Neuronal stem cell (in vitro differentiated cells): ENCODE measurements around the gene ARHGAP42.
A peak's percentile ranks its signal among the peaks of the same experiment; 100 is the strongest.

Experiments
- DNase-seq: peaks from one replicate; pipeline ENCODE4 v3.0.0-alpha.2; 2013; ENCODE audit warnings: low spot score
- H2AFZ ChIP-seq: one replicate; pipeline ENCODE4 v1.6.1; 2013; ENCODE audit warnings: mild to moderate bottlenecking, low read length, inconsistent platforms
- H2AK5ac ChIP-seq: 2 replicates; pipeline ENCODE4 v1.6.1; 2013; ENCODE audit warnings: low read depth, mild to moderate bottlenecking, inconsistent platforms, low read length, moderate library complexity, mixed read lengths
- H2BK120ac ChIP-seq: 2 replicates; pipeline ENCODE4 v1.6.1; 2013; ENCODE audit warnings: low read depth, mild to moderate bottlenecking, inconsistent platforms, low read length, moderate library complexity, mixed read lengths
- H2BK12ac ChIP-seq: one replicate; pipeline ENCODE4 v1.6.1; 2013; ENCODE audit warnings: low read length, inconsistent platforms
- H2BK15ac ChIP-seq: 2 replicates; pipeline ENCODE4 v1.6.1; 2013; ENCODE audit warnings: mild to moderate bottlenecking, low read length, inconsistent platforms, mixed read lengths
- H2BK5ac ChIP-seq: one replicate; pipeline ENCODE4 v1.6.1; 2013; ENCODE audit warnings: inconsistent platforms, mild to moderate bottlenecking, low read length, moderate library complexity
- H3K14ac ChIP-seq: one replicate; pipeline ENCODE4 v1.6.1; 2013; ENCODE audit warnings: low read length, inconsistent platforms
- H3K18ac ChIP-seq: 2 replicates; pipeline ENCODE4 v1.6.1; 2013; ENCODE audit warnings: low read length, inconsistent platforms
- H3K23ac ChIP-seq: 2 replicates; pipeline ENCODE4 v1.6.1; 2013; ENCODE audit warnings: low read depth, mild to moderate bottlenecking, mixed read lengths, low read length, inconsistent platforms; ENCODE audit not compliant: poor library complexity
- H3K27ac ChIP-seq: replicated peaks from 3 replicates; pipeline ENCODE4 v1.5.1; 2013; ENCODE audit warnings: low read length, inconsistent platforms
- H3K27me3 ChIP-seq, 3 experiments: 2 replicates each; pipeline ENCODE4 v1.6.1; 2013; ENCODE audit warnings: low read length in 3 of 3, mild to moderate bottlenecking in 2 of 3, inconsistent platforms in 1 of 3, low read depth in 1 of 3, mixed read lengths in 1 of 3, moderate library complexity in 1 of 3; ENCODE audit not compliant: control insufficient read depth in 3 of 3, insufficient read depth in 3 of 3
- H3K36me3 ChIP-seq, 2 donors: replicated peaks in 1 of 2; 2 replicates each; pipeline ENCODE4 v1.6.1; 2013; ENCODE audit warnings: low read length in 2 of 2; ENCODE audit not compliant: control insufficient read depth in 2 of 2, insufficient read depth in 2 of 2
- H3K4ac ChIP-seq: 2 replicates; pipeline ENCODE4 v1.6.1; 2013; ENCODE audit warnings: inconsistent platforms, mild to moderate bottlenecking, low read length, moderate library complexity
- H3K4me1 ChIP-seq, 2 donors: 1 replicate in 1 of 2; 2 replicates in 1 of 2; pipeline ENCODE4 v1.6.1; 2013; ENCODE audit warnings: low read length in 2 of 2, low read depth in 1 of 2; ENCODE audit not compliant: control insufficient read depth in 2 of 2, insufficient read depth in 1 of 2
- H3K4me2 ChIP-seq: one replicate; pipeline ENCODE4 v1.6.1; 2013; ENCODE audit warnings: mild to moderate bottlenecking, low read length, inconsistent platforms; ENCODE audit not compliant: insufficient read depth, poor library complexity, severe bottlenecking
- H3K4me3 ChIP-seq, 2 donors: 2 replicates each; pipeline ENCODE4 v1.5.1; 2013; ENCODE audit warnings: low read length in 2 of 2, mild to moderate bottlenecking in 2 of 2, inconsistent platforms in 1 of 2, moderate library complexity in 1 of 2
- H3K79me1 ChIP-seq: one replicate; pipeline ENCODE4 v1.6.1; 2013; ENCODE audit warnings: low read depth, mild to moderate bottlenecking, inconsistent platforms, low read length, moderate library complexity
- H3K9ac ChIP-seq: one replicate; pipeline ENCODE4 v1.6.1; 2013; ENCODE audit warnings: mild to moderate bottlenecking, low read depth, low read length, inconsistent platforms; ENCODE audit not compliant: poor library complexity
- H3K9me3 ChIP-seq, 2 donors: replicated peaks in 1 of 2; 2 replicates each; pipeline versions ENCODE3 to v1.6.1; 2013; ENCODE audit warnings: low read length in 2 of 2, mild to moderate bottlenecking in 2 of 2, inconsistent platforms in 1 of 2, low read depth in 1 of 2, mixed read lengths in 1 of 2, moderate library complexity in 1 of 2; ENCODE audit not compliant: control insufficient read depth in 2 of 2, insufficient read depth in 1 of 2
- H4K8ac ChIP-seq: one replicate; pipeline ENCODE4 v1.6.1; 2013; ENCODE audit warnings: low read depth, mild to moderate bottlenecking, inconsistent platforms, low read length, moderate library complexity
- H4K91ac ChIP-seq: one replicate; pipeline ENCODE4 v1.6.1; 2013; ENCODE audit warnings: low read length, low read depth, mild to moderate bottlenecking, inconsistent platforms; ENCODE audit not compliant: poor library complexity
- WGBS, 2 donors: extraction: QIAGEN DNeasy Blood & Tissue Kit; methylation state at CpG; one replicate each; pipeline ENCODE4 v1.1.7; 2013; ENCODE audit warnings: missing lambda C conversion rate in 2 of 2, mixed read lengths in 1 of 2; ENCODE audit not compliant: insufficient read length in 2 of 2, insufficient replicate concordance in 1 of 2; ENCODE audit errors: extremely low coverage in 2 of 2; 5-methylcytosine and 5-hydroxymethylcytosine counted together

ARHGAP42 gene

GRCh38 chr11:100941033-100941432 lies 253.9 kb downstream of the ARHGAP42 start:
- Histone ChIP-seq H3K18ac (no peak overlapping the region), H3K79me1 (no peaks in the 10 kb centered on the region), H2AK5ac (no peak overlapping the region), H3K4me2 (no peak overlapping the region), H4K8ac (no peak overlapping the region), H4K91ac (no peak overlapping the region), H3K27ac (no peak overlapping the region), H2BK15ac (no peak overlapping the region), H3K4me3 (no peak overlapping the region), H3K9me3 (no peaks in the 10 kb centered on the region), H3K14ac (no peak overlapping the region), H2BK5ac (no peak overlapping the region), H2BK12ac (no peak overlapping the region), H2AFZ (peak overlapping the region; percentile 24), H3K36me3 (no peaks in the 10 kb centered on the region), H3K23ac (no peak overlapping the region), H2BK120ac (no peak overlapping the region), H3K4ac (no peak overlapping the region), H3K9ac (no peak overlapping the region), H3K4me1 (peaks cover 0 to 8% of the 10 kb centered on the region in 2 donors), H3K27me3 (no peaks in the 10 kb centered on the region)
- no peak for DNase-seq
- no CpG with 5 or more reads among the region's 2 CpGs for WGBS, 2 donors

- no peak overlapping the region for H3K18ac ChIP-seq
- H2BK5ac ChIP-seq: no peak overlapping the region
- H2BK15ac ChIP-seq: no peak overlapping the region
- H3K4me3 ChIP-seq: no peak overlapping the region
- no CpG with 5 or more reads among the region's 4 CpGs for WGBS, 2 donors
- no peak overlapping the region for H4K91ac ChIP-seq
- no peaks in the 10 kb centered on the region for H3K36me3 ChIP-seq
- H3K4me1 ChIP-seq: peaks cover 0 to 8% of the 10 kb centered on the region in 2 donors
- no peak overlapping the region for H3K9ac ChIP-seq
- no peak overlapping the region for H2BK120ac ChIP-seq
- no peak overlapping the region for H2AK5ac ChIP-seq
- no peaks in the 10 kb centered on the region for H3K9me3 ChIP-seq
- H3K27ac ChIP-seq: no peak overlapping the region
- no peak overlapping the region for H2AFZ ChIP-seq
- H3K27me3 ChIP-seq: no peaks in the 10 kb centered on the region
- H3K79me1 ChIP-seq: no peaks in the 10 kb centered on the region
- no peak for DNase-seq
- H2BK12ac ChIP-seq: no peak overlapping the region
- no peak overlapping the region for H4K8ac ChIP-seq
- no peak overlapping the region for H3K23ac ChIP-seq
- H3K4me2 ChIP-seq: no peak overlapping the region
- no peak overlapping the region for H3K4ac ChIP-seq
- H3K14ac ChIP-seq: no peak overlapping the region
Observed at GRCh38 chr11:100942016-100942415, 254.9 kb downstream of the ARHGAP42 start.

GRCh38 chr11:100948936-100949335 lies 261.8 kb downstream of the ARHGAP42 start:
- no peak overlapping the region for H2BK12ac ChIP-seq
- H3K4me1 ChIP-seq: no peaks in the 10 kb centered on the region
- H4K91ac ChIP-seq: no peak overlapping the region
- H3K27me3 ChIP-seq: no peaks in the 10 kb centered on the region
- no CpG with 5 or more reads among the region's 2 CpGs for WGBS, 2 donors
- no peaks in the 10 kb centered on the region for H3K79me1 ChIP-seq
- no peak for DNase-seq
- H3K9ac ChIP-seq: no peak overlapping the region
- no peak overlapping the region for H2BK15ac ChIP-seq
- H3K4me3 ChIP-seq: no peak overlapping the region
- no peak overlapping the region for H2BK120ac ChIP-seq
- no peak overlapping the region for H3K23ac ChIP-seq
- no peak overlapping the region for H2AK5ac ChIP-seq
- no peak overlapping the region for H3K27ac ChIP-seq
- no peak overlapping the region for H4K8ac ChIP-seq
- no peak overlapping the region for H2AFZ ChIP-seq
- H3K18ac ChIP-seq: no peak overlapping the region
- H3K9me3 ChIP-seq: no peaks in the 10 kb centered on the region
- no peak overlapping the region for H3K4ac ChIP-seq
- no peak overlapping the region for H2BK5ac ChIP-seq
- no peak overlapping the region for H3K14ac ChIP-seq
- H3K36me3 ChIP-seq: no peaks in the 10 kb centered on the region
- no peak overlapping the region for H3K4me2 ChIP-seq

GRCh38 chr11:100949443-100949842 lies 262.4 kb downstream of the ARHGAP42 start:
- Histone ChIP-seq H3K4ac (no peak overlapping the region), H3K36me3 (no peaks in the 10 kb centered on the region), H3K14ac (no peak overlapping the region), H2BK15ac (no peak overlapping the region), H3K23ac (no peak overlapping the region), H3K27ac (no peak overlapping the region), H3K9ac (no peak overlapping the region), H2AFZ (no peak overlapping the region), H4K91ac (no peak overlapping the region), H3K4me1 (no peaks in the 10 kb centered on the region), H2AK5ac (no peak overlapping the region), H3K79me1 (no peaks in the 10 kb centered on the region), H2BK120ac (no peak overlapping the region), H4K8ac (no peak overlapping the region), H2BK12ac (no peak overlapping the region), H2BK5ac (no peak overlapping the region), H3K4me2 (no peak overlapping the region), H3K4me3 (no peak overlapping the region), H3K27me3 (no peaks in the 10 kb centered on the region), H3K9me3 (no peaks in the 10 kb centered on the region), H3K18ac (no peak overlapping the region)
- DNase-seq: no peak
- WGBS, 2 donors: no CpG with 5 or more reads among the region's 2 CpGs
